WTC11 (cell line): ENCODE data around the gene CNTRL. TPM values are rescaled to one million over a fixed set of nuclear protein-coding genes. Genes with fewer than 3 reads are reported as not detected.

Experiments used
- ATAC-seq: fragments of 200-7000 bp; cut with Tn5 transposase; 2 replicates; pipeline ENCODE4 v1.10.0; 2021; ENCODE audit warnings: mild to moderate bottlenecking, moderate library complexity
- CTCF ChIA-PET: fragments of 300-600 bp; sonication (Branson Sonifier 250); formaldehyde crosslinking; loops from one replicate; lab custom pipeline; 2021; ENCODE audit warnings: antibody characterized with exemption; lab: Charles Lee
- POLR2A ChIA-PET: fragments of 350-600 bp; sonication (Branson Sonifier 250); formaldehyde crosslinking; loops from one replicate; lab custom pipeline; 2021; ENCODE audit warnings: antibody characterized with exemption; lab: Charles Lee
- DNase-seq: peaks from one replicate; pipeline ENCODE4 v3.0.0; 2021; ENCODE audit warnings: low spot score
- H3K27ac Mint-ChIP-seq: 2 replicates; pipeline ENCODE4 v1.8.0; 2021; ENCODE audit warnings: mixed read lengths
- H3K27me3 Mint-ChIP-seq: 2 replicates; pipeline ENCODE4 v1.8.0; 2021; ENCODE audit warnings: low read depth, mild to moderate bottlenecking, moderate library complexity, mixed read lengths
- H3K36me3 Mint-ChIP-seq: 2 replicates; pipeline ENCODE4 v1.8.0; 2021; ENCODE audit warnings: mixed read lengths
- H3K4me1 Mint-ChIP-seq: 2 replicates; pipeline ENCODE4 v1.8.0; 2022; ENCODE audit warnings: mixed read lengths
- H3K4me3 Mint-ChIP-seq: 2 replicates; pipeline ENCODE4 v1.8.0; 2021; ENCODE audit warnings: mild to moderate bottlenecking, moderate library complexity, mixed read lengths
- H3K9me3 Mint-ChIP-seq: 2 replicates; pipeline ENCODE4 v1.8.0; 2021; ENCODE audit warnings: mixed read lengths
- FOXK1 ChIP-seq: sonication (generic); formaldehyde crosslinking; IDR thresholded peaks from 2 replicates; pipeline ENCODE4 v1.8.0; 2022; ENCODE audit warnings: mild to moderate bottlenecking, moderate library complexity, missing genetic modification reagents
- MYBL2 ChIP-seq: sonication (generic); formaldehyde crosslinking; IDR thresholded peaks from 2 replicates; pipeline ENCODE4 v1.8.1; 2023; ENCODE audit warnings: mild to moderate bottlenecking, moderate library complexity, missing genetic modification reagents
- NR2C2 ChIP-seq: sonication (generic); formaldehyde crosslinking; IDR thresholded peaks from 2 replicates; pipeline ENCODE4 v1.8.0; 2022; ENCODE audit warnings: mild to moderate bottlenecking, missing genetic modification reagents
- OVOL2 ChIP-seq: fragments of 250-450 bp; sonication (Bioruptor Pico); IDR thresholded peaks from 2 replicates; pipeline ENCODE4 v1.9.0; 2021; ENCODE audit warnings: mild to moderate bottlenecking, borderline replicate concordance
- SMAD4 ChIP-seq: sonication (generic); formaldehyde crosslinking; IDR thresholded peaks from 2 replicates; pipeline ENCODE4 v1.8.0; 2022; ENCODE audit warnings: mild to moderate bottlenecking, missing genetic modification reagents
- SOX15 ChIP-seq: fragments of 250-450 bp; sonication (Bioruptor Pico); IDR thresholded peaks from 2 replicates; pipeline ENCODE4 v1.9.0; 2021; ENCODE audit warnings: mild to moderate bottlenecking
- ZNF232 ChIP-seq: sonication (generic); formaldehyde crosslinking; IDR thresholded peaks from 2 replicates; pipeline ENCODE4 v1.8.0; 2022; ENCODE audit warnings: mild to moderate bottlenecking, missing genetic modification reagents
- ZNF263 ChIP-seq: sonication (generic); formaldehyde crosslinking; IDR thresholded peaks from 2 replicates; pipeline ENCODE4 v1.8.1; 2022; ENCODE audit warnings: low read depth, mild to moderate bottlenecking, moderate library complexity, missing genetic modification reagents
- total RNA-seq: library from RNA; stranded (reverse); gene quantifications from 3 replicates; pipeline ENCODE4 v1.2.3, GENCODE V29; 2021
- TF ChIP-seq, protein P1 (sequence below): sonication (generic); formaldehyde crosslinking; IDR thresholded peaks from 2 replicates; pipeline ENCODE4 v1.8.1; 2023; ENCODE audit warnings: mild to moderate bottlenecking, missing genetic modification reagents, moderate library complexity
- TF ChIP-seq, protein P2 (sequence below): sonication (generic); formaldehyde crosslinking; IDR thresholded peaks from 2 replicates; pipeline ENCODE4 v1.8.1; 2023; ENCODE audit warnings: mild to moderate bottlenecking, moderate library complexity, missing genetic modification reagents
- TF ChIP-seq, protein P3 (sequence below): sonication (generic); formaldehyde crosslinking; IDR thresholded peaks from 2 replicates; pipeline ENCODE4 v1.8.0; 2022; ENCODE audit warnings: missing genetic modification reagents
- TF ChIP-seq, protein P4 (sequence below): sonication (generic); formaldehyde crosslinking; IDR thresholded peaks from 2 replicates; pipeline ENCODE4 v1.8.1; 2023; ENCODE audit warnings: mild to moderate bottlenecking, missing genetic modification reagents
- TF ChIP-seq, protein P5 (sequence below): sonication (generic); formaldehyde crosslinking; IDR thresholded peaks from 2 replicates; pipeline ENCODE4 v1.8.1; 2022; ENCODE audit warnings: low read depth, missing genetic modification reagents, borderline replicate concordance

CNTRL gene
- total RNA-seq, 1 experiment from 2014 or later: 13.3 TPM

DNA sequence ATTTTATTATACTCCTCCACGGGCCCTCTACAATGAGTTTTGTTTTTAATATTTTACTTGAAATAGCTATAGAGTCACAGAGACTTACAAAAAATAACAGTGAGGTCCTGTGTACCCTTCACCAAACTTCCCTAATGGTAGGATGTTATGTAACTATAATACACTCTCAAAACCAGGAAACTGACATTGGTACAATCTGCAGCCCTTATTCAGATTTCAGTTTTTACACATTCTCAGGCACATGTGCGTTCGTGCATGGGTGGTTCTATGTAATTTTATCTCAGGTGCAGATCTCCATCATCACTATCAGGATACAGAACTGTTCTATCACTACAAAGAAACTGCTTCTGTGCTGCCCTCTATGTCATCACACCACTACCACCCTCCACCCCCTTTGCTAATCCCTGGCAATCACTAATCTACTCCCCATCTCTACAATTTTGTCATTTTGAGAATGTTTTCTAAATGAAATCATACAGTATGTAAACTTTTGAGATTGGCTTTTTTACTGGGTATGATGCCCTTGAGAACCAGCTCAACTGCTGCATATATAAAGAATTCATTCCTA lies 110.5 kb downstream of the CNTRL start:
- CTCF ChIA-PET: interaction anchor here (1.0 to 1.4 kb wide), 3 partner anchors 10 to 16 kb away, joined by 3 read pairs; no protein-coding TSS in a partner anchor
- Mint-ChIP-seq H3K27ac (no peak overlapping the region), H3K4me1 (no peaks in the 10 kb centered on the region), H3K27me3 (no peaks in the 10 kb centered on the region), H3K36me3 (peaks cover 18% of the 10 kb centered on the region), H3K9me3 (no peaks in the 10 kb centered on the region), H3K4me3 (no peak overlapping the region)
- DNase-seq (no peak), ATAC-seq (no peak)
- no peak for TF ChIP-seq MYBL2 (CRISPR knock-in tag)
- TF ChIP-seq, protein P1, sequence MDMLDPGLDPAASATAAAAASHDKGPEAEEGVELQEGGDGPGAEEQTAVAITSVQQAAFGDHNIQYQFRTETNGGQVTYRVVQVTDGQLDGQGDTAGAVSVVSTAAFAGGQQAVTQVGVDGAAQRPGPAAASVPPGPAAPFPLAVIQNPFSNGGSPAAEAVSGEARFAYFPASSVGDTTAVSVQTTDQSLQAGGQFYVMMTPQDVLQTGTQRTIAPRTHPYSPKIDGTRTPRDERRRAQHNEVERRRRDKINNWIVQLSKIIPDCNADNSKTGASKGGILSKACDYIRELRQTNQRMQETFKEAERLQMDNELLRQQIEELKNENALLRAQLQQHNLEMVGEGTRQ (CRISPR knock-in tag): no peak
- POLR2A ChIA-PET: no interaction called here

DNA sequence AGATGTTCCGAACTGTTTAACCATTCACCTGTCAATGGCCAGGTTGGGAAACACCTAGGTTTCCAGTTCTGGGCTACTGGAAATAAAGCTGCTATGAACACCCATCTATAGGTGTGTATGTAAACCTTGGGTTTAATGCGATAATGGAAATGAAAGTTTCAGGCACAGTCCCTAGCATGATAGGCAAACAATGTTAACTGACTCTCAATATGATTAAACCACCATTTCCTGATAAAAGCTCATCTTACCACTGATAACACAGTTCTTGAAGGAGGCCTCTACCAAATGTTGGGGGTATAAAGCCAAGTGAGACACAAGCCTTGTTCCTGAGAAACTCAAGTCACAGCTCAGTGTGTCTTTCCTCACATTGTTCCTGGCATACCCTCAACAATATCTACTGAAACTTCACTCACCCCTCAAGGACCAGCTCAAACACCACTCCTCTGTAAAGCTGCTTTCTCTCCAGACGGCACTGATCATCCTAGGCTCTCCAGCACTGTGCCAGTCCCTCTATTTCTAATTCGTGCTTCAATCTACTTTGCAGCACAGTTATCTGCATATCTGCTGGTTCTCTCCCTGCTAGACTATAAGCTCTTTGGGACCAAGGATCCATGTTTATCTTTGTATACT lies 111.1 kb downstream of the CNTRL start:
- DNase-seq (no peak), ATAC-seq (no peak)
- Mint-ChIP-seq H3K36me3 (peaks cover 16% of the 10 kb centered on the region), H3K9me3 (no peaks in the 10 kb centered on the region), H3K27ac (no peak overlapping the region), H3K4me1 (no peaks in the 10 kb centered on the region), H3K4me3 (no peak overlapping the region), H3K27me3 (no peaks in the 10 kb centered on the region)
- ChIA-PET POLR2A (no interaction called here), CTCF (interaction anchor here (1.0 to 1.3 kb wide), 2 partner anchors 9 to 10 kb away, joined by 3 read pairs; no protein-coding TSS in a partner anchor)
- TF ChIP-seq, protein P2, sequence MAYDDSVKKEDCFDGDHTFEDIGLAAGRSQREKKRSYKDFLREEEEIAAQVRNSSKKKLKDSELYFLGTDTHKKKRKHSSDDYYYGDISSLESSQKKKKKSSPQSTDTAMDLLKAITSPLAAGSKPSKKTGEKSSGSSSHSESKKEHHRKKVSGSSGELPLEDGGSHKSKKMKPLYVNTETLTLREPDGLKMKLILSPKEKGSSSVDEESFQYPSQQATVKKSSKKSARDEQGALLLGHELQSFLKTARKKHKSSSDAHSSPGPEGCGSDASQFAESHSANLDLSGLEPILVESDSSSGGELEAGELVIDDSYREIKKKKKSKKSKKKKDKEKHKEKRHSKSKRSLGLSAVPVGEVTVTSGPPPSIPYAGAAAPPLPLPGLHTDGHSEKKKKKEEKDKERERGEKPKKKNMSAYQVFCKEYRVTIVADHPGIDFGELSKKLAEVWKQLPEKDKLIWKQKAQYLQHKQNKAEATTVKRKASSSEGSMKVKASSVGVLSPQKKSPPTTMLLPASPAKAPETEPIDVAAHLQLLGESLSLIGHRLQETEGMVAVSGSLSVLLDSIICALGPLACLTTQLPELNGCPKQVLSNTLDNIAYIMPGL: no peak
- TF ChIP-seq ZNF263 (CRISPR knock-in tag) (no peak), OVOL2 (CRISPR knock-in tag) (no peak), SMAD4 (CRISPR knock-in tag) (no peak), SOX15 (CRISPR knock-in tag) (no peak), MYBL2 (CRISPR knock-in tag) (no peak), NR2C2 (CRISPR knock-in tag) (no peak), FOXK1 (CRISPR knock-in tag) (no peak), ZNF232 (CRISPR knock-in tag) (no peak)
- TF ChIP-seq, protein P3, sequence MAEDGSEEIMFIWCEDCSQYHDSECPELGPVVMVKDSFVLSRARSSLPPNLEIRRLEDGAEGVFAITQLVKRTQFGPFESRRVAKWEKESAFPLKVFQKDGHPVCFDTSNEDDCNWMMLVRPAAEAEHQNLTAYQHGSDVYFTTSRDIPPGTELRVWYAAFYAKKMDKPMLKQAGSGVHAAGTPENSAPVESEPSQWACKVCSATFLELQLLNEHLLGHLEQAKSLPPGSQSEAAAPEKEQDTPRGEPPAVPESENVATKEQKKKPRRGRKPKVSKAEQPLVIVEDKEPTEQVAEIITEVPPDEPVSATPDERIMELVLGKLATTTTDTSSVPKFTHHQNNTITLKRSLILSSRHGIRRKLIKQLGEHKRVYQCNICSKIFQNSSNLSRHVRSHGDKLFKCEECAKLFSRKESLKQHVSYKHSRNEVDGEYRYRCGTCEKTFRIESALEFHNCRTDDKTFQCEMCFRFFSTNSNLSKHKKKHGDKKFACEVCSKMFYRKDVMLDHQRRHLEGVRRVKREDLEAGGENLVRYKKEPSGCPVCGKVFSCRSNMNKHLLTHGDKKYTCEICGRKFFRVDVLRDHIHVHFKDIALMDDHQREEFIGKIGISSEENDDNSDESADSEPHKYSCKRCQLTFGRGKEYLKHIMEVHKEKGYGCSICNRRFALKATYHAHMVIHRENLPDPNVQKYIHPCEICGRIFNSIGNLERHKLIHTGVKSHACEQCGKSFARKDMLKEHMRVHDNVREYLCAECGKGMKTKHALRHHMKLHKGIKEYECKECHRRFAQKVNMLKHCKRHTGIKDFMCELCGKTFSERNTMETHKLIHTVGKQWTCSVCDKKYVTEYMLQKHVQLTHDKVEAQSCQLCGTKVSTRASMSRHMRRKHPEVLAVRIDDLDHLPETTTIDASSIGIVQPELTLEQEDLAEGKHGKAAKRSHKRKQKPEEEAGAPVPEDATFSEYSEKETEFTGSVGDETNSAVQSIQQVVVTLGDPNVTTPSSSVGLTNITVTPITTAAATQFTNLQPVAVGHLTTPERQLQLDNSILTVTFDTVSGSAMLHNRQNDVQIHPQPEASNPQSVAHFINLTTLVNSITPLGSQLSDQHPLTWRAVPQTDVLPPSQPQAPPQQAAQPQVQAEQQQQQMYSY (CRISPR knock-in tag): no peak
- TF ChIP-seq, protein P4, sequence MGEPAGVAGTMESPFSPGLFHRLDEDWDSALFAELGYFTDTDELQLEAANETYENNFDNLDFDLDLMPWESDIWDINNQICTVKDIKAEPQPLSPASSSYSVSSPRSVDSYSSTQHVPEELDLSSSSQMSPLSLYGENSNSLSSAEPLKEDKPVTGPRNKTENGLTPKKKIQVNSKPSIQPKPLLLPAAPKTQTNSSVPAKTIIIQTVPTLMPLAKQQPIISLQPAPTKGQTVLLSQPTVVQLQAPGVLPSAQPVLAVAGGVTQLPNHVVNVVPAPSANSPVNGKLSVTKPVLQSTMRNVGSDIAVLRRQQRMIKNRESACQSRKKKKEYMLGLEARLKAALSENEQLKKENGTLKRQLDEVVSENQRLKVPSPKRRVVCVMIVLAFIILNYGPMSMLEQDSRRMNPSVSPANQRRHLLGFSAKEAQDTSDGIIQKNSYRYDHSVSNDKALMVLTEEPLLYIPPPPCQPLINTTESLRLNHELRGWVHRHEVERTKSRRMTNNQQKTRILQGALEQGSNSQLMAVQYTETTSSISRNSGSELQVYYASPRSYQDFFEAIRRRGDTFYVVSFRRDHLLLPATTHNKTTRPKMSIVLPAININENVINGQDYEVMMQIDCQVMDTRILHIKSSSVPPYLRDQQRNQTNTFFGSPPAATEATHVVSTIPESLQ (CRISPR knock-in tag): no peak
- TF ChIP-seq, protein P1 (CRISPR knock-in tag): no peak
- TF ChIP-seq, protein P5, sequence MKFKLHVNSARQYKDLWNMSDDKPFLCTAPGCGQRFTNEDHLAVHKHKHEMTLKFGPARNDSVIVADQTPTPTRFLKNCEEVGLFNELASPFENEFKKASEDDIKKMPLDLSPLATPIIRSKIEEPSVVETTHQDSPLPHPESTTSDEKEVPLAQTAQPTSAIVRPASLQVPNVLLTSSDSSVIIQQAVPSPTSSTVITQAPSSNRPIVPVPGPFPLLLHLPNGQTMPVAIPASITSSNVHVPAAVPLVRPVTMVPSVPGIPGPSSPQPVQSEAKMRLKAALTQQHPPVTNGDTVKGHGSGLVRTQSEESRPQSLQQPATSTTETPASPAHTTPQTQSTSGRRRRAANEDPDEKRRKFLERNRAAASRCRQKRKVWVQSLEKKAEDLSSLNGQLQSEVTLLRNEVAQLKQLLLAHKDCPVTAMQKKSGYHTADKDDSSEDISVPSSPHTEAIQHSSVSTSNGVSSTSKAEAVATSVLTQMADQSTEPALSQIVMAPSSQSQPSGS (CRISPR knock-in tag): no peak
